ENCODE data around the gene HS3ST1. TPM values are rescaled to one million over a fixed set of nuclear protein-coding genes. Genes with fewer than 3 reads are reported as not detected.

Gene HS3ST1
- total RNA-seq, 1 experiment from 2014 or later = not detected

- no TSS peak for BruUV-seq (replicated peaks)
Observed at GRCh38 chr4:11467931-11468330, 39.2 kb upstream of the HS3ST1 start.

DNA sequence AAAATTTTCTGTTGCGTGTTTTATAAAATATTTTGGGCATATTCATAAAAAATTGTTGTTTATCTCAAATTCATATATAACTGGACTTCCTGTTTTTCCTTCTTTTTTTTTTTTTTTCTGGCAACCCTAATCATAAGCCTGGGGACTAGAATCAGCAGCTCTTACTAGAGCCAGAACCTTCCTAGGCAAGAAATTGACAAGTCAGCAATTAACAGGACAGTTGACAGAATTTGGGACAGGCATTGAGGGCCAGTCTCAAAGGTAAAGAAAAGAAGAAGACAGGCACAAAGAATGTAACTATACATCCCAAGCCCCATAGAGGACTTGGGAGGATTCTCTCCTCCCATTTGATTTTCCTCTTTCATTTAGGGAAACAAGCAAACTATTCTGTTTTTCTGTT lies 35.0 kb upstream of the HS3ST1 start:
- no peak overlapping the region for H3K27ac ChIP-seq (ENCODE audit: low read depth, low read length, poor library complexity, severe bottlenecking)
- H3K9me3 ChIP-seq (ENCODE audit: low read depth, low read length, poor library complexity, severe bottlenecking) = peaks cover 25% of the 10 kb centered on the region
- H3K4me1 ChIP-seq (ENCODE audit: insufficient read depth, low read length, poor library complexity, severe bottlenecking) = no peaks in the 10 kb centered on the region
- DNase-seq (ENCODE audit: low spot score) = no peak
- no peaks in the 10 kb centered on the region for H3K36me3 ChIP-seq (ENCODE audit: insufficient read depth, low read length, poor library complexity, severe bottlenecking)
- no peaks in the 10 kb centered on the region for H3K27me3 ChIP-seq (replicated peaks; ENCODE audit: insufficient read depth, low read depth, low read length, poor library complexity)
- ChIA-PET POLR2A (ENCODE audit: low non-redundant PET) (no interaction called here), CTCF (no interaction called here)
- no TSS peak for BruUV-seq (replicated peaks)
- intact Hi-C loops (cut with micrococcal nuclease; ENCODE audit: unreplicated experiment) = no loop called here
- TF ChIP-seq CTCF (conservative IDR thresholded peaks at IDR 0.05; ENCODE audit: low read depth, low read length) (no peak), EZH2 (IDR thresholded peaks at IDR 0.05; ENCODE audit: borderline replicate concordance, low read depth, low read length, poor library complexity, severe bottlenecking) (no peak)
- no peak overlapping the region for H3K4me3 ChIP-seq (ENCODE audit: low read depth, low read length, poor library complexity, severe bottlenecking)

More at GRCh38 chr4:11467931-11468330, 39.2 kb upstream of the HS3ST1 start:
- ChIA-PET CTCF (no interaction called here), POLR2A (ENCODE audit: low non-redundant PET) (no interaction called here)
- peaks cover 21% of the 10 kb centered on the region for H3K9me3 ChIP-seq (ENCODE audit: low read depth, low read length, poor library complexity, severe bottlenecking)
- H3K4me3 ChIP-seq (ENCODE audit: low read depth, low read length, poor library complexity, severe bottlenecking) = no peak overlapping the region
- no peak for DNase-seq (ENCODE audit: low spot score)
- no peaks in the 10 kb centered on the region for H3K4me1 ChIP-seq (ENCODE audit: insufficient read depth, low read length, poor library complexity, severe bottlenecking)
- intact Hi-C loops (cut with micrococcal nuclease; ENCODE audit: unreplicated experiment) = no loop called here
- no peaks in the 10 kb centered on the region for H3K36me3 ChIP-seq (ENCODE audit: insufficient read depth, low read length, poor library complexity, severe bottlenecking)
- no peak for TF ChIP-seq EZH2 (IDR thresholded peaks at IDR 0.05; ENCODE audit: borderline replicate concordance, low read depth, low read length, poor library complexity, severe bottlenecking)
- no peak for TF ChIP-seq CTCF (conservative IDR thresholded peaks at IDR 0.05; ENCODE audit: low read depth, low read length)
- H3K27ac ChIP-seq (ENCODE audit: low read depth, low read length, poor library complexity, severe bottlenecking) = no peak overlapping the region
- no peaks in the 10 kb centered on the region for H3K27me3 ChIP-seq (replicated peaks; ENCODE audit: insufficient read depth, low read depth, low read length, poor library complexity)

GRCh38 chr4:11456401-11456800 lies 27.7 kb upstream of the HS3ST1 start:
- Histone ChIP-seq H3K4me1 (ENCODE audit: insufficient read depth, low read length, poor library complexity, severe bottlenecking) (no peaks in the 10 kb centered on the region), H3K4me3 (ENCODE audit: low read depth, low read length, poor library complexity, severe bottlenecking) (no peak overlapping the region), H3K9me3 (ENCODE audit: low read depth, low read length, poor library complexity, severe bottlenecking) (peaks cover 26% of the 10 kb centered on the region), H3K27me3 (replicated peaks; ENCODE audit: insufficient read depth, low read depth, low read length, poor library complexity) (no peaks in the 10 kb centered on the region), H3K36me3 (ENCODE audit: insufficient read depth, low read length, poor library complexity, severe bottlenecking) (no peaks in the 10 kb centered on the region), H3K27ac (ENCODE audit: low read depth, low read length, poor library complexity, severe bottlenecking) (no peak overlapping the region)
- intact Hi-C loops (cut with micrococcal nuclease; ENCODE audit: unreplicated experiment) = no loop called here
- ChIA-PET CTCF (no interaction called here), POLR2A (ENCODE audit: low non-redundant PET) (no interaction called here)
- DNase-seq (ENCODE audit: low spot score) = no peak
- BruUV-seq (replicated peaks) = no TSS peak
- TF ChIP-seq EZH2 (IDR thresholded peaks at IDR 0.05; ENCODE audit: borderline replicate concordance, low read depth, low read length, poor library complexity, severe bottlenecking) (no peak), CTCF (conservative IDR thresholded peaks at IDR 0.05; ENCODE audit: low read depth, low read length) (no peak)

Measured in A673 (cell line).